ENCODE data around the gene KCNK1. TPM values are rescaled to one million over a fixed set of nuclear protein-coding genes. Genes with fewer than 3 reads are reported as not detected.
"Not testable (repeated sequence)": the region's sequence is repeated elsewhere in the genome, so short reads cannot be mapped to it uniquely, and the experiment has no call there.

The KCNK1 gene
- total RNA-seq, 4 donors from 2014 or later: 2.2 to 5.5 (median 3.2) TPM

DNA sequence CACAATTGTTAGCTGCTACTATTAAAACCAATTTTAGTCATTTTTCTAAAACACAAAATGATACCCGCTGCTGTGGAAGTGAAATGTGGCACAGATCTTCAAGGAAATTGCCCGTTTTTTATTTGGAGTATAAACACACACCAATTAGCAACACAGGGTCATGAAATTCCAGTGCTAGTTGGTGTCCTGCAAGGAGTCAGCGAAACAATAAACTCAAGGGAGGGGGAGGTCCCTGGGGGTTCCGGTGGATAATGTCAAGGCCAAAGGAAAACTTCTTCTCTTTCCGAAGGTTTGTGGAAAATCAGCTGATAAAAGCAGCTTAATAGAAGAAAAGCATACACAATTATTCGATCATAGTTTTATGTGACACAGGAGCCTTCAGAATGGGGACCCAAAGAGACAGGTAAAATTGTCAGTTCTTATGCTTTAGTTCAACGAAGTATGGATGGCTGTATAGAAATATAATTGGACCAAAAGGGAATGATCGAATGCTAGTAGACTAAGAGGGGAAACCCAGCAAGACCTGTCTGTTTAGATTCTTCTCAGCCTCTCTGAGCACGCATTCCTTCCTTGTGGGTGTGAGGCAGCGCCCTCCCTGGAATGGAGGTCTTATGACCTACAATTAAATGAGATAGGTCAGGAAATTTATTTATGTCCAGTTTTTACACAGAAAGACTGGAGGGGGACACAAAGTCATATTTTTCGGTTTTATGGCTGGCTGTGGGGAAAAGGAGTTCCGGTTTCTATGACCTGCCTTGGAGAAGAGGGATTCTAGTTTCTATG lies 65.9 kb downstream of the KCNK1 start:
- Histone ChIP-seq H3K9me3 (no peaks in the 10 kb centered on the region), H3K27ac (no peak overlapping the region), H3K4me3 (no peak overlapping the region), H3K36me3 (no peaks in the 10 kb centered on the region), H3K27me3 (no peaks in the 10 kb centered on the region), H3K4me1 (no peaks in the 10 kb centered on the region)
- no peak for TF ChIP-seq POLR2AphosphoS5 (IDR thresholded peaks at IDR 0.05)
- TF ChIP-seq POLR2A (IDR thresholded peaks at IDR 0.05): no peak
- TF ChIP-seq, protein P1, sequence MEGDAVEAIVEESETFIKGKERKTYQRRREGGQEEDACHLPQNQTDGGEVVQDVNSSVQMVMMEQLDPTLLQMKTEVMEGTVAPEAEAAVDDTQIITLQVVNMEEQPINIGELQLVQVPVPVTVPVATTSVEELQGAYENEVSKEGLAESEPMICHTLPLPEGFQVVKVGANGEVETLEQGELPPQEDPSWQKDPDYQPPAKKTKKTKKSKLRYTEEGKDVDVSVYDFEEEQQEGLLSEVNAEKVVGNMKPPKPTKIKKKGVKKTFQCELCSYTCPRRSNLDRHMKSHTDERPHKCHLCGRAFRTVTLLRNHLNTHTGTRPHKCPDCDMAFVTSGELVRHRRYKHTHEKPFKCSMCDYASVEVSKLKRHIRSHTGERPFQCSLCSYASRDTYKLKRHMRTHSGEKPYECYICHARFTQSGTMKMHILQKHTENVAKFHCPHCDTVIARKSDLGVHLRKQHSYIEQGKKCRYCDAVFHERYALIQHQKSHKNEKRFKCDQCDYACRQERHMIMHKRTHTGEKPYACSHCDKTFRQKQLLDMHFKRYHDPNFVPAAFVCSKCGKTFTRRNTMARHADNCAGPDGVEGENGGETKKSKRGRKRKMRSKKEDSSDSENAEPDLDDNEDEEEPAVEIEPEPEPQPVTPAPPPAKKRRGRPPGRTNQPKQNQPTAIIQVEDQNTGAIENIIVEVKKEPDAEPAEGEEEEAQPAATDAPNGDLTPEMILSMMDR (IDR thresholded peaks at IDR 0.05): no peak
- TF ChIP-seq EP300 (IDR thresholded peaks at IDR 0.05): no peak
- no peak for ATAC-seq
- 78 to 80% methylated on average over 6 to 12 of the region's 12 CpGs for WGBS, 2 donors (ENCODE audit: low coverage in 1 of 2)

DNA sequence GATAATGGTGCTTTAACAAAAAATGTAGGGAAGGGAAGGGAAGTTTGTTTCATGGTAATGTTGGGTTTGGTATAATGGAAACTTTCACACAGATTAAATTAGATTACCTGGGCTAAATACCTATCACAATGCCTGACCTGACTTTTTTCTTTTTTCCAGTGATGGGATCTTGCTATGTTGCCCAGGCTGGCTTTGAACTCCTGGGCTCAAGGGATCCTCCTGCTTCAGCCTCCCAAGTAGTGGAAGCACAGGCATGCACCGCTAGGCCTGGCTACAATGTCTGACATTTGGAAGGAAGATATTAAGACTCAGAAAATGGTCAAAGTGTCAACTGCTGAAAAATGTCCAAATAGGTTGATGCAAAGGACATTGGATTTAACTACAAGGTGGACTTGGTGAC lies 67.4 kb downstream of the KCNK1 start:
- TF ChIP-seq, protein P1 (IDR thresholded peaks at IDR 0.05): no peak
- no peak for TF ChIP-seq POLR2AphosphoS5 (IDR thresholded peaks at IDR 0.05)
- no peak overlapping the region for H3K27ac ChIP-seq
- H3K27me3 ChIP-seq: no peaks in the 10 kb centered on the region
- WGBS, 2 donors (ENCODE audit: low coverage in 1 of 2): 100% methylated on average over 1 of the region's 1 CpG; no CpG with 5 or more reads in 1 of the 2 donors
- no peaks in the 10 kb centered on the region for H3K36me3 ChIP-seq
- no peak overlapping the region for H3K4me3 ChIP-seq
- no peaks in the 10 kb centered on the region for H3K9me3 ChIP-seq
- no peak for ATAC-seq
- no peaks in the 10 kb centered on the region for H3K4me1 ChIP-seq

DNA sequence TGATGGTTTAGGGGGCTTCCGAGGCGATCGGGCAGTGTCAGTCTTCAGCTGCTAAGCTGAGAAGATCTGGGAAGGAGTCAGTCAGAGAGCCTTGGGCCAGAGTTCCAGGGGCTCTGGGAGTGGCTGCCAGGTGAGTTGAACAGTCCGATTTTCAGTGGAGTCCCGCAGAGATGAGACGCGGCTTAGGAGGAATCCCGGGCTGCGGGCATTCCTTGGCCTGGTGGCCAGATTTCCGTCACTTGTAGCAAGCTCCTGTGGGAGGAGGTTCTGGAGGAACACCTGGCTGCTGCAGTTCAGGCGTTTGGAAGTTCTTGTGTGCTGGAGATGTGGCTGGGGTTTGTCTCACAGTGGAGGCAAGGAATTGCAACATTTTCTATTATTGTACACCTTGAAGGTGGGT lies 72.7 kb downstream of the KCNK1 start:
- WGBS, 2 donors (ENCODE audit: low coverage in 1 of 2): 100% methylated on average over 3 to 6 of the region's 11 CpGs
- H3K36me3 ChIP-seq, ATAC-seq, H3K27ac ChIP-seq, H3K9me3 ChIP-seq, H3K27me3 ChIP-seq, H3K4me3 ChIP-seq: not testable (repeated sequence)
- peaks cover 0 to 17% (median 0%) of the 10 kb centered on the region in 3 donors for H3K4me1 ChIP-seq

DNA sequence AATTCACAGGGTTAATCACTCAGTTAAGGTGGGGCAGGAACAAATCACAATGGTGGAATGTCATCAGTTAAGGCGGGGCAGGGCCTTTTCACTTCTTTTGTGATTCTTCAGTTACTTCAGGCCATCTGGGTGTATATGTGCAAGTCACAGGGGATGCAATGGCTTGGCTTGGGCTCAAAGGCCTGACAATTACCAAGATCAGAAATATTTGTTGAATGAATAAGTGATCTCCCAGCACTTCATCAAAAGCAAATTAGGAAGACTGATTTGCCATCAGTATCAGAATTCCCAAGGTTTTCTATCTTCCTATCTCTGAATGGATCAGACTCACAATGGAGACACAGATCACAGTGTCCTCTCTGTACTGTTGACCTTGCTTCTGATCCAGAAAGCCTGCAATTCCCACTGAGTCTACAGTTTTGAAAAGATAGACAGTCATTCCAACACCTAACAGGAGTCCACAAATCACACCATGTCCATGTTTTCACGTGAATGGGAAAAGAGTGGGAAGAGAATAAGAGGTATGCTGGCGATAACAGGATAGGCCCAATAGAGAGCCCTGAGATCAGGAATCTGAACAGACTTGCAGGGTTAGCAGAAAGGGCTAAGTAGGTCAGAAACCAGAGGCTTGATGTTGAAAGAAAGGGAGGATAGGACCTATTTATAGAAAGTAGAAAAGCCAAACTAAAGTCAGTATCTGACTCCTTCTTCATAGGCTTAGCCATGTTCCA lies 75.3 kb downstream of the KCNK1 start:
- no peak for ATAC-seq
- no peak for TF ChIP-seq POLR2A (IDR thresholded peaks at IDR 0.05)
- TF ChIP-seq, protein P1 (IDR thresholded peaks at IDR 0.05): no peak
- TF ChIP-seq POLR2AphosphoS5 (IDR thresholded peaks at IDR 0.05): no peak
- TF ChIP-seq EP300 (IDR thresholded peaks at IDR 0.05): no peak
- Histone ChIP-seq H3K27ac (no peak overlapping the region), H3K4me3 (no peak overlapping the region), H3K9me3 (no peaks in the 10 kb centered on the region), H3K36me3 (no peaks in the 10 kb centered on the region), H3K27me3 (no peaks in the 10 kb centered on the region), H3K4me1 (peaks cover 0 to 17% (median 0%) of the 10 kb centered on the region in 3 donors)
- 71 to 85% methylated on average over 2 of the region's 3 CpGs for WGBS, 2 donors (ENCODE audit: low coverage in 1 of 2)

DNA sequence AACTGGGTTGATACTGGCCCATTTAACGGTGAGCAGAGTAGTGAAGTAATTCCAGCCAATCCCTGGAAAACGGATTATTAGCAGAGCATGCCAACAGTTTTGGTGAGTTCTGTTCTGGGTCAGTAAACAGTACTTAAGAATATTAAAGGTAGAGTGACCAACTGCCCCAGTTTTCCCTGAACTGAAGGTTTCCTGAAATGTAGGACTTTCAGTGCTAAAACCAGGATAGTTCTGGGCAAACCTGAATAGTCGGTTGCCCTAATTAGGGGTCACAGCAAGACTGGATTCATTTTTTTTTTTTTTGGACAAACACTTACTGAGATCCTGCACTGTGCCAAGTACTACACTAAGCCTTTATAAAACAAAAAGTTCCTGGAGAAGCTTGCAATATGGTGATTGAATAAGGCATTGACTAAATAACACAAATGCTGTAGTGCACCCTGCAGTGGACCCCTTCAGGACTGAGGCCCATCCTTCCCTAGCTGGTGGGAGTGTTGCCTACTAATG lies 75.9 kb downstream of the KCNK1 start:
- no peaks in the 10 kb centered on the region for H3K27me3 ChIP-seq
- no peaks in the 10 kb centered on the region for H3K9me3 ChIP-seq
- TF ChIP-seq POLR2AphosphoS5 (IDR thresholded peaks at IDR 0.05) (no peak), POLR2A (IDR thresholded peaks at IDR 0.05) (no peak), EP300 (IDR thresholded peaks at IDR 0.05) (no peak)
- TF ChIP-seq, protein P1 (IDR thresholded peaks at IDR 0.05): no peak
- no peak for ATAC-seq
- H3K27ac ChIP-seq: no peak overlapping the region
- no peaks in the 10 kb centered on the region for H3K36me3 ChIP-seq
- peaks cover 0 to 17% (median 0%) of the 10 kb centered on the region in 3 donors for H3K4me1 ChIP-seq
- WGBS, 2 donors (ENCODE audit: low coverage in 1 of 2): 30 to 35% methylated on average over 3 of the region's 3 CpGs
- H3K4me3 ChIP-seq: no peak overlapping the region
